ENCODE data around the gene SPATS2. TPM values are rescaled to one million over a fixed set of nuclear protein-coding genes. Genes with fewer than 3 reads are reported as not detected.
A peak's percentile ranks its signal among the peaks of the same experiment; 100 is the strongest.

The SPATS2 gene
- total RNA-seq, 1 donor from 2014 or later, result 29.9 TPM

GRCh38 chr12:49563951-49564685 lies 196.9 kb downstream of the SPATS2 start:
- no peak overlapping the region for H3K4me3 ChIP-seq (ENCODE audit: low read depth, low read length)
- DNase-seq (ENCODE audit: low read depth), result no peak
- no peak for TF ChIP-seq CTCF (conservative IDR thresholded peaks at IDR 0.05; ENCODE audit: low read depth, low read length)

GRCh38 chr12:49564686-49565405 lies 197.6 kb downstream of the SPATS2 start:
- H3K4me3 ChIP-seq (ENCODE audit: low read depth, low read length), result no peak overlapping the region
- no peak for TF ChIP-seq CTCF (conservative IDR thresholded peaks at IDR 0.05; ENCODE audit: low read depth, low read length)
- no peak for DNase-seq (ENCODE audit: low read depth)

- no peak for TF ChIP-seq CTCF (conservative IDR thresholded peaks at IDR 0.05; ENCODE audit: low read depth, low read length)
- no peak overlapping the region for H3K4me3 ChIP-seq (ENCODE audit: low read depth, low read length)
- no peak for DNase-seq (ENCODE audit: low read depth)
These were observed 198.4 kb downstream of the SPATS2 start for GRCh38 chr12:49565406-49566265.

- TF ChIP-seq CTCF (conservative IDR thresholded peaks at IDR 0.05; ENCODE audit: low read depth, low read length), result no peak
- DNase-seq (ENCODE audit: low read depth), result no peak
- H3K4me3 ChIP-seq (ENCODE audit: low read depth, low read length), result no peak overlapping the region
These were observed 199.1 kb downstream of the SPATS2 start for GRCh38 chr12:49566361-49566760.

GRCh38 chr12:49567302-49567610 lies 200.0 kb downstream of the SPATS2 start:
- TF ChIP-seq CTCF (conservative IDR thresholded peaks at IDR 0.05; ENCODE audit: low read depth, low read length), result no peak
- DNase-seq (ENCODE audit: low read depth), result no peak
- H3K4me3 ChIP-seq (ENCODE audit: low read depth, low read length), result peak overlapping the region; percentile 71

- H3K4me3 ChIP-seq (ENCODE audit: low read depth, low read length), result peak within 1 kb of the TSS; percentile 71
- peak; percentile 62 for DNase-seq (ENCODE audit: low read depth)
These were observed 200.6 kb downstream of the SPATS2 start, which contains the start of gene MCRS1 for GRCh38 chr12:49567611-49568441. MCRS1 (minus strand) TSS chr12:49568142; CDS start chr12:49566731, 1,411 bp downstream.

More at GRCh38 chr12:49567611-49568441, 200.6 kb downstream of the SPATS2 start, which contains the start of gene MCRS1:
- no peak for TF ChIP-seq CTCF (conservative IDR thresholded peaks at IDR 0.05; ENCODE audit: low read depth, low read length)
